Esophagus squamous epithelium (tissue), 5 donors: ENCODE data around the gene DYRK1A. TPM values are rescaled to one million over a fixed set of nuclear protein-coding genes. Genes with fewer than 3 reads are reported as not detected.

Experiments
- DNase-seq: peaks from one replicate; lab custom pipeline; 2025; lab: John Stamatoyannopoulos, UW
- H3K27ac ChIP-seq, 4 donors: fragments of 200-600 bp; sonication (generic); one replicate each; pipeline ENCODE4 v1.5.1; 2016 to 2019; ENCODE audit warnings: mild to moderate bottlenecking in 1 of 4
- H3K27me3 ChIP-seq, 4 donors: fragments of 200-600 bp; sonication (generic); 1 replicate in 3 of 4; 2 replicates in 1 of 4; pipeline versions ENCODE4 v1.5.1 to v1.6.0; 2017 to 2021; ENCODE audit warnings: antibody characterized with exemption in 1 of 4
- H3K36me3 ChIP-seq, 3 donors: fragments of 200-600 bp; sonication (generic); one replicate each; pipeline ENCODE4 v1.5.1; 2016 to 2019
- H3K4me1 ChIP-seq, 3 donors: fragments of 200-600 bp; sonication (generic); one replicate each; pipeline ENCODE4 v1.5.1; 2017 to 2019
- H3K4me3 ChIP-seq, 4 donors: fragments of 200-600 bp; sonication (generic); 1 replicate in 3 of 4; 2 replicates in 1 of 4; pipeline ENCODE4 v1.5.1; 2016 to 2019; ENCODE audit warnings: mild to moderate bottlenecking in 2 of 4, moderate library complexity in 1 of 4
- H3K9me3 ChIP-seq, 3 donors: fragments of 200-600 bp; sonication (generic); one replicate each; pipeline ENCODE4 v1.5.1; 2016 to 2019
- POLR2A ChIP-seq, 4 donors: fragments of 450-650 bp; IDR thresholded peaks; one replicate each; pipeline ENCODE4 v1.6.1; 2017; ENCODE audit warnings: antibody characterized with exemption in 4 of 4, mild to moderate bottlenecking in 4 of 4, moderate library complexity in 3 of 4
- WGBS, 2 donors: methylation state at CpG; one replicate each; pipeline ENCODE4 v1.1.5; 2018; 5-methylcytosine and 5-hydroxymethylcytosine counted together
- intact Hi-C: fragments of 100-400 bp; cut with DNase I; formaldehyde crosslinking; loops from one replicate; pipeline ENCODE4 v1.15.0; 2022
- total RNA-seq, 4 donors: library from RNA; depleted of rRNA; stranded (reverse); fragments of >200 nt; gene quantifications; one replicate each; pipeline ENCODE4 v1.1.0, GENCODE V29; 2016
- TF ChIP-seq, protein P1 (sequence below), 6 experiments: fragments of 450-650 bp in 4 of 6; fragments of 200-600 bp in 2 of 6; sonication (generic) in 2 of 6; IDR thresholded peaks; one replicate each; pipeline ENCODE4 v1.5.1; 2016 to 2019; ENCODE audit warnings: antibody characterized with exemption in 6 of 6, mild to moderate bottlenecking in 4 of 6, moderate library complexity in 4 of 6
- donor health status: DM: yes; HTN: yes; CAD: no.

Gene DYRK1A
- total RNA-seq, 4 donors from 2014 or later = 37.8 to 61.0 (median 45.4) TPM

DNA sequence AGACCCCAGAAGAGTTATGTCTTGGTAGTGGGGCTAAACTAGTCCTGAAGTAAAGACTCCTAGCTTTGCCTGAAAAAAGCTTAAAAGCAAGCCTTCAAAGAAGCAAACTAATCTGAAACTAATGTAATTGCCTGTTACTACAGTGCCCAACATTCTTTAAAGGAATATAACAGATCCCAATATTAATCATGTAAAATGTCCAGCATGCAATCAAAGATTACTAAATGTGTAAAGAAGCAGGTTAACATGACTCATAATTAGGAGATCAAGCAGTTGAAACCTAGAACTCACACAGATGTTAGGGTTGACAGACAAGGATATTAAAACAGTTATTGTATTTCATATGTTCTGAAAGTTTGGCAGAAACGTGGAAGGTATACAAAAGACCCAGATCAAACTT lies 17.8 kb downstream of the DYRK1A start:
- intact Hi-C loops = no loop called here
- peaks cover 0 to 7% (median 0%) of the 10 kb centered on the region in 3 donors for H3K9me3 ChIP-seq
- H3K27me3 ChIP-seq = no peaks in the 10 kb centered on the region
- H3K4me3 ChIP-seq = no peak overlapping the region
- DNase-seq = no peak
- peaks cover 0 to 91% (median 39%) of the 10 kb centered on the region in 3 donors for H3K4me1 ChIP-seq
- no peak overlapping the region for H3K27ac ChIP-seq
- no peaks in the 10 kb centered on the region for H3K36me3 ChIP-seq
- TF ChIP-seq, protein P1, sequence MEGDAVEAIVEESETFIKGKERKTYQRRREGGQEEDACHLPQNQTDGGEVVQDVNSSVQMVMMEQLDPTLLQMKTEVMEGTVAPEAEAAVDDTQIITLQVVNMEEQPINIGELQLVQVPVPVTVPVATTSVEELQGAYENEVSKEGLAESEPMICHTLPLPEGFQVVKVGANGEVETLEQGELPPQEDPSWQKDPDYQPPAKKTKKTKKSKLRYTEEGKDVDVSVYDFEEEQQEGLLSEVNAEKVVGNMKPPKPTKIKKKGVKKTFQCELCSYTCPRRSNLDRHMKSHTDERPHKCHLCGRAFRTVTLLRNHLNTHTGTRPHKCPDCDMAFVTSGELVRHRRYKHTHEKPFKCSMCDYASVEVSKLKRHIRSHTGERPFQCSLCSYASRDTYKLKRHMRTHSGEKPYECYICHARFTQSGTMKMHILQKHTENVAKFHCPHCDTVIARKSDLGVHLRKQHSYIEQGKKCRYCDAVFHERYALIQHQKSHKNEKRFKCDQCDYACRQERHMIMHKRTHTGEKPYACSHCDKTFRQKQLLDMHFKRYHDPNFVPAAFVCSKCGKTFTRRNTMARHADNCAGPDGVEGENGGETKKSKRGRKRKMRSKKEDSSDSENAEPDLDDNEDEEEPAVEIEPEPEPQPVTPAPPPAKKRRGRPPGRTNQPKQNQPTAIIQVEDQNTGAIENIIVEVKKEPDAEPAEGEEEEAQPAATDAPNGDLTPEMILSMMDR (IDR thresholded peaks at IDR 0.05) = no peak
- TF ChIP-seq POLR2A (IDR thresholded peaks at IDR 0.05) = no peak
- 50 to 59% methylated on average over 1 of the region's 1 CpG for WGBS, 2 donors

GRCh38 chr21:37385179-37385765 lies 18.7 kb downstream of the DYRK1A start:
- intact Hi-C loops = no loop called here
- no peaks in the 10 kb centered on the region for H3K36me3 ChIP-seq
- whole genome bisulfite sequencing, 2 donors = 79% methylated on average over 5 of the region's 5 CpGs
- H3K9me3 ChIP-seq = peaks cover 0 to 7% (median 0%) of the 10 kb centered on the region in 3 donors
- no peak overlapping the region for H3K27ac ChIP-seq
- H3K27me3 ChIP-seq = no peaks in the 10 kb centered on the region
- peaks cover 0 to 91% (median 40%) of the 10 kb centered on the region in 3 donors for H3K4me1 ChIP-seq
- no peak for DNase-seq
- TF ChIP-seq, protein P1 (IDR thresholded peaks at IDR 0.05) = no peak
- TF ChIP-seq POLR2A (IDR thresholded peaks at IDR 0.05) = no peak
- no peak overlapping the region for H3K4me3 ChIP-seq

DNA sequence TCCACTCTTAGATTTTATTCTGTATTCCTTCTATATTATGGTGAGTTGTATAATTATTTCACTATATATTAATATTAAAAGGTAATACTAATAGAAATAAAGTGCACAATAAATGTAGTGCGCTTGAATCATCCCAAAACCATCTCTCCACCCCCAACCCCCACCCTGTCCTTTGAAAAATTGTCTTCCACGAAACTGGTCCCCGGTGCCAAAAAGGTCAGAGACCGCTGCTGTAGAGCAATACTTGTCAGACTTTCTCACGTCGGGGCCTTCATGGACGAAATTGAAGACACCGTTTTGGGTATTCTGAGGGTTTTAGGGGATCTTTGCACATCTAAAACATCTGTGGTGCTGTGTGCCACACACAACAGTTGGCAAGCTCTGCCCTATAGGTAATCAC lies 19.6 kb downstream of the DYRK1A start:
- Histone ChIP-seq H3K4me1 (peaks cover 0 to 91% (median 39%) of the 10 kb centered on the region in 3 donors), H3K27me3 (no peaks in the 10 kb centered on the region), H3K9me3 (peaks cover 0 to 7% (median 0%) of the 10 kb centered on the region in 3 donors), H3K4me3 (no peak overlapping the region), H3K36me3 (no peaks in the 10 kb centered on the region), H3K27ac (no peak overlapping the region)
- DNase-seq = no peak
- intact Hi-C loops = no loop called here
- 85 to 86% methylated on average over 8 of the region's 8 CpGs for WGBS, 2 donors
- no peak for TF ChIP-seq POLR2A (IDR thresholded peaks at IDR 0.05)
- TF ChIP-seq, protein P1 (IDR thresholded peaks at IDR 0.05) = no peak

- intact Hi-C loops = no loop called here
- Histone ChIP-seq H3K27me3 (no peaks in the 10 kb centered on the region), H3K36me3 (peaks cover 0 to 4% (median 0%) of the 10 kb centered on the region in 3 donors), H3K4me1 (peaks cover 0 to 93% (median 49%) of the 10 kb centered on the region in 3 donors), H3K9me3 (peaks cover 0 to under 1% (median 0%) of the 10 kb centered on the region in 3 donors), H3K27ac (no peak overlapping the region), H3K4me3 (no peak overlapping the region)
- TF ChIP-seq, protein P1 (IDR thresholded peaks at IDR 0.05) = no peak
- WGBS, 2 donors = 73 to 75% methylated on average over 5 of the region's 5 CpGs
- no peak for DNase-seq
Measured at GRCh38 chr21:37389456-37389855, 22.9 kb downstream of the DYRK1A start.

- DNase-seq = no peak
- H3K27me3 ChIP-seq = no peaks in the 10 kb centered on the region
- WGBS, 2 donors = 27 to 51% methylated on average over 3 of the region's 3 CpGs
- peaks cover 0 to 97% (median 41%) of the 10 kb centered on the region in 3 donors for H3K4me1 ChIP-seq
- H3K27ac ChIP-seq = no peak overlapping the region
- H3K4me3 ChIP-seq = no peak overlapping the region
- H3K36me3 ChIP-seq = peaks cover 0 to 4% (median 0%) of the 10 kb centered on the region in 3 donors
- intact Hi-C loops = no loop called here
- TF ChIP-seq, protein P1 (IDR thresholded peaks at IDR 0.05) = no peak
- TF ChIP-seq POLR2A (IDR thresholded peaks at IDR 0.05) = no peak
- H3K9me3 ChIP-seq = no peaks in the 10 kb centered on the region
Measured at GRCh38 chr21:37391666-37392065, 25.1 kb downstream of the DYRK1A start.
